Muscle of leg (tissue), 11 donors: ENCODE measurements around the gene TMEM273. TPM values are rescaled to one million over a fixed set of nuclear protein-coding genes. Genes with fewer than 3 reads are reported as not detected.

ENCODE experiments used
- DNase-seq: peaks from one replicate; pipeline ENCODE4 v3.0.0; 2013
- H3K27ac ChIP-seq: one replicate; pipeline ENCODE4 v1.5.1; 2013; ENCODE audit warnings: mild to moderate bottlenecking, low read length, control low read depth
- H3K27me3 ChIP-seq: one replicate; pipeline ENCODE4 v1.6.1; 2013; ENCODE audit warnings: low read length; ENCODE audit not compliant: control insufficient read depth, insufficient read depth
- H3K36me3 ChIP-seq: one replicate; pipeline ENCODE4 v1.6.1; 2013; ENCODE audit warnings: low read length; ENCODE audit not compliant: control insufficient read depth, insufficient read depth
- H3K4me1 ChIP-seq: one replicate; pipeline ENCODE4 v1.6.1; 2013; ENCODE audit warnings: low read length; ENCODE audit not compliant: control insufficient read depth, insufficient read depth
- H3K4me3 ChIP-seq: one replicate; pipeline ENCODE4 v1.5.1; 2013; ENCODE audit warnings: low read length, control low read depth
- H3K9me3 ChIP-seq: replicated peaks from 2 replicates; pipeline ENCODE4 v1.6.1; 2013; ENCODE audit warnings: low read depth, low read length; ENCODE audit not compliant: control insufficient read depth
- WGBS: methylation state at CpG from one replicate; pipeline ENCODE4 v1.1.5; 2013; ENCODE audit warnings: missing lambda C conversion rate; ENCODE audit not compliant: insufficient coverage; 5-methylcytosine and 5-hydroxymethylcytosine counted together
- polyA plus RNA-seq, 8 donors: library from polyadenylated mRNA; unstranded; fragments of 120-200 nt; gene quantifications; one replicate each; pipeline versions ENCODE4 v1.2.1 to v1.2.3, GENCODE V29; 2013; ENCODE audit warnings: inconsistent platforms in 1 of 8, low replicate concordance in 1 of 8; ENCODE audit not compliant: insufficient read length in 8 of 8, insufficient read depth in 1 of 8
- total RNA-seq: library from RNA; stranded (reverse); fragments of 120-200 nt; gene quantifications from one replicate; pipeline ENCODE4 v1.2.4, GENCODE V29; 2013

Gene TMEM273
- total and polyA plus RNA-seq, 9 donors = 3.9 to 9.5 (median 5.6) TPM

DNA sequence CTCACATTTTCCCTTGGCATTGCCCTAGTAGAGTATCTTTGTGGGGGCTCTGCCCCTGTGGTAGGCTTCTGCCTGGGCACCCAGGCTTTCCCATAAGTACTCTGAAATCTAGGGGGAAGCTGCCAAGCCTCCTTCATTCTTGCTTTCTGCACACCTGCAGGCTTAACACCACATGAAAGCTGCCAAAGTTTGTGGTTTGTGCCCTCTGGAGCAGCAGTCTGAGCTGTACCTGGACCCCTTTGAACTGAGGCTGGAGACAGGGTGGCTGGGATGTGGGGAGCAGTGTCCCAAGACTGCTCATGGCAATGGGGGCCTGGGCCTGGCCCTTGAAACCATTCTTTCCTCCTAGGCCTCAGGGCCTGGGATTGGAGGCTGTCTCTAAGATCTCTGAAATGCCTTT, 35.0 kb upstream of the TMEM273 start:
- Histone ChIP-seq H3K9me3 (peaks cover 3% of the 10 kb centered on the region), H3K4me3 (no peak overlapping the region), H3K36me3 (no peaks in the 10 kb centered on the region), H3K27ac (no peak overlapping the region), H3K27me3 (peaks cover 2% of the 10 kb centered on the region), H3K4me1 (no peaks in the 10 kb centered on the region)
- no peak for DNase-seq

DNA sequence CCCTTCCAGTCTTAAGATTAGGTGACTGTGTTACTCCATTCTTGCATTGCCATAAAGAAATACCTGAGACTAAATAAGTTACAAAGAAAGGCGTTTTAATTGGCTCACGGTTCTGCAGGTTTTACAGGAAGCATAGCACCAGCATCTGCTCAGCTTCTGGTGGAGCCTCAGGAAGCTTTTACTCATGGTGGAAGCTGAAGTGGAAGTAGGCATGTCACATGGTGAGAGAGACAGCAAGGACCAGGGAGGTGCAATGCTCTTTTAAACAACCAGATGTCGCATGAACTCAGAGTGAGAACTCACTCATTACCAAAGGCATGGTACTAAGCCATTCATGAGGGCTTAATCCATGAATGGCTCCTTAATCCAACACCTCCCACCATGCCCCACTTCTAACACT, 34.0 kb upstream of the TMEM273 start:
- no peak for DNase-seq
- Histone ChIP-seq H3K27ac (no peak overlapping the region), H3K4me1 (no peaks in the 10 kb centered on the region), H3K27me3 (peaks cover 4% of the 10 kb centered on the region), H3K9me3 (peaks cover 3% of the 10 kb centered on the region), H3K4me3 (no peak overlapping the region), H3K36me3 (no peaks in the 10 kb centered on the region)
- 80% methylated on average over 1 of the region's 3 CpGs for WGBS

DNA sequence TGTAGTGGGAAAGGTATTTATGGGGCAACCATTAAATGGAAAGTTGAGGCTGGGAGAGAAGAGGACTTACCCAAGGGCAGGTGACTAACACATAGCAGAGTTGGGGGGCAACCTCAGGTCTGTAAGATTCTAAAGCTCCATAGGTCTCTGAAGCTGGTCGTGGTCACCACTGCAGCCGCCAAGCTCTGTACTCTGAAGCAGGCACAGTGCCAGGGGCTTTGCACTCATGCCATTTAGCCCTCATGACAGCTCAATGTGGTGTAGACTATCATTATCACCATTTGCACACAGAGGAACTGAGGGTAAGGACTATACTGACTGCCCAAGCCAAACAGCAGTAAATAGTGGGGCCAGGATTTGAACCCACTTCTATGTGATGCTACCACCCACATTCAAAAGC, 32.5 kb upstream of the TMEM273 start:
- 100% methylated on average over 1 of the region's 2 CpGs for WGBS
- H3K27me3 ChIP-seq = peaks cover 4% of the 10 kb centered on the region
- no peak for DNase-seq

DNA sequence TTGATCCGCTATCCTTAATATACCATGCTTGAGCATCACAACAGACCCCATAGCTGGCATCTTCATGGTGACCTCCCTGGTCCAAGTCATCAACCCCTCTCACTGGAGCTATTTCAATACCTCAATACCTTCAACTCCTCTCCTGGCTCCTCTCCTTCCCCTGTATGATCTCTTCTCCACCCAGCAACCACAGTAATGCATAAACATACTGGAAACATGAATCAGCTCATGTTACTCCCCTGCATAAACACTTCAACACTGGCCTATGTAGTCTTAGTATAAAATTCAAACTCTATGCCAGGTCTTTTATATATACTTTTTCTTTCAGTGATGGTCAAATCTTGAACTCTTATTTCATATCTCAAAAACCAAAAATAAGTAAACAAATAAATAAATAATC, 31.8 kb upstream of the TMEM273 start:
- no peaks in the 10 kb centered on the region for H3K4me1 ChIP-seq
- no peak overlapping the region for H3K27ac ChIP-seq
- no peak for DNase-seq
- H3K9me3 ChIP-seq = peaks cover 3% of the 10 kb centered on the region
- H3K36me3 ChIP-seq = no peaks in the 10 kb centered on the region
- H3K27me3 ChIP-seq = peaks cover 4% of the 10 kb centered on the region
- 100% methylated on average over 1 of the region's 1 CpG for WGBS
- H3K4me3 ChIP-seq = no peak overlapping the region

More for the DNA sequence above, 32.5 kb upstream of the TMEM273 start:
- Histone ChIP-seq H3K27ac (no peak overlapping the region), H3K9me3 (peaks cover 3% of the 10 kb centered on the region), H3K4me3 (no peak overlapping the region), H3K4me1 (no peaks in the 10 kb centered on the region), H3K36me3 (no peaks in the 10 kb centered on the region)

DNA sequence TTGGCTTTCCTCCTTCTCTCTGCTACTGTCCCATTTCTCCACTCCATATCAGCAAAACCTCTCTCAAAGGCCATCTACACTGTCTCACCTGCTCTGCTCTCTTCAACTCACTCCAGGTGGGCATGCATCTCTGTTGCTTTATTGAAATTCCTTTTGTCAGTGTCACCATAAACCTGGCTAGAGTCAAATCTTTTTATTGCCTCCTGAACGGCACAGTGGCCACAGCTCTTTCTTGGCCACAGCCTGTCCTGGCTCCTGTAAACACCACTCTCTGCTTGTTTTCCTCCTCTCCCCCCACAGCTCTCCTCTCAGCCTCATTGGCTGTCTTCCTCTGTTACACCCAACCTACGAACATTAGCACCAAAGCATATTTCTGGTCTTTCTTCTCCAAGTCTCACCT, 31.1 kb upstream of the TMEM273 start:
- no peak overlapping the region for H3K27ac ChIP-seq
- H3K9me3 ChIP-seq = peaks cover 3% of the 10 kb centered on the region
- H3K36me3 ChIP-seq = no peaks in the 10 kb centered on the region
- DNase-seq = no peak
- H3K4me1 ChIP-seq = no peaks in the 10 kb centered on the region
- no peak overlapping the region for H3K4me3 ChIP-seq
- peaks cover 4% of the 10 kb centered on the region for H3K27me3 ChIP-seq
- 47% methylated on average over 2 of the region's 2 CpGs for WGBS

- peaks cover 4% of the 10 kb centered on the region for H3K27me3 ChIP-seq
Observed at GRCh38 chr10:49218480-49218879, 30.3 kb upstream of the TMEM273 start.

GRCh38 chr10:49217645-49218044, 29.5 kb upstream of the TMEM273 start:
- DNase-seq = no peak
- Histone ChIP-seq H3K27ac (no peak overlapping the region), H3K4me3 (no peak overlapping the region), H3K36me3 (no peaks in the 10 kb centered on the region), H3K27me3 (peaks cover 2% of the 10 kb centered on the region), H3K4me1 (no peaks in the 10 kb centered on the region), H3K9me3 (peaks cover 3% of the 10 kb centered on the region)
- WGBS = no CpG with 5 or more reads among the region's 2 CpGs

More at GRCh38 chr10:49218480-49218879, 30.3 kb upstream of the TMEM273 start:
- no peak for DNase-seq
- Histone ChIP-seq H3K4me3 (no peak overlapping the region), H3K4me1 (no peaks in the 10 kb centered on the region), H3K27ac (no peak overlapping the region), H3K9me3 (peaks cover 3% of the 10 kb centered on the region), H3K36me3 (no peaks in the 10 kb centered on the region)
- no CpG with 5 or more reads among the region's 2 CpGs for WGBS

DNA sequence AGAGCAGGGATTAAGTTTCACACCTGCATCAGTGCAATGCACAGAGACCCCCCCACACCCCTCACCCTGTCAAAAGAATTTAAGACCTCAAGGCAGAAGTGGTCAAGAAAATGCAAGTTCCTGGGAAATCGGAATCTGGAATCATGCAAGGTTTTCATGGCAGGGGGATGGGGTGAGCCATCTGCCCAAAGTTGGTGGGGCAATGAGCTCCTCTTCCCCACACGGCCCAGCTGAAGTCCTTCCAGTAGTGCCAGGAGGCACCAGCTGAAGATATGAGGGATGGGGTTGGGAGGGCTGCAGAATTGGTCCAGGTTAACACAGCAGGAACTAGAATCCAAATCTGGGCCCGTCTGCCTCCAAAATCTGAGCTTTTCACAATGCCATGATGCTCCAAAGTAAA, 25.0 kb upstream of the TMEM273 start:
- H3K27me3 ChIP-seq = peaks cover 2% of the 10 kb centered on the region
- no peak overlapping the region for H3K27ac ChIP-seq
- 33% methylated on average over 1 of the region's 3 CpGs for WGBS
- H3K4me1 ChIP-seq = no peaks in the 10 kb centered on the region
- H3K4me3 ChIP-seq = no peak overlapping the region
- DNase-seq = no peak
- no peaks in the 10 kb centered on the region for H3K9me3 ChIP-seq
- no peaks in the 10 kb centered on the region for H3K36me3 ChIP-seq

DNA sequence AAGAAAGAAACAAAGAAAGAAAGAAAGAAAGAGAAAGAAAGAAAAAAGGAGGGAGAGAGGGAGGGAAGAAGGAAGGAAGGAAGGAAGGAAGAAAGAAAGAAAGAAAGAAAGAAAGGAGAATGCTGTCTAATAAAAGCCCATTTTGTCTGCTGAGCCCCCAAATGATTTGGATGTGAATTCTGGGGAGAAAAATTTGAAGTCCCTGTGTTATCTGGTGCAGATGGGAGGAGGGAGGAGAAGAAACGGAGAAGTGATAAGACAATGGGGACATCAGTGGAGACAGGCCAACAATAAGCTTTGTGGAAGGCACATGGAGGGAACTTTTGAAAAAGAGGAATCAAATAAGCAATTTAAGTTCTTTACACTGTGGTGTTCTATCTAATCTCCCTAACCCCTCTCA, 24.6 kb upstream of the TMEM273 start:
- Histone ChIP-seq H3K27me3 (peaks cover 2% of the 10 kb centered on the region), H3K27ac (no peak overlapping the region), H3K9me3 (no peaks in the 10 kb centered on the region), H3K4me1 (no peaks in the 10 kb centered on the region), H3K36me3 (no peaks in the 10 kb centered on the region), H3K4me3 (no peak overlapping the region)
- no CpG with 5 or more reads among the region's 1 CpG for WGBS
- DNase-seq = no peak

GRCh38 chr10:49212076-49212475, 23.9 kb upstream of the TMEM273 start:
- no peak for DNase-seq
- whole genome bisulfite sequencing = 50% methylated on average over 1 of the region's 1 CpG

GRCh38 chr10:49208996-49209395, 20.8 kb upstream of the TMEM273 start:
- H3K4me1 ChIP-seq = no peaks in the 10 kb centered on the region
- no peak overlapping the region for H3K4me3 ChIP-seq
- H3K27ac ChIP-seq = no peak overlapping the region
- H3K36me3 ChIP-seq = no peaks in the 10 kb centered on the region
- 88% methylated on average over 2 of the region's 2 CpGs for WGBS
- DNase-seq = no peak
- H3K27me3 ChIP-seq = peaks cover 4% of the 10 kb centered on the region
- H3K9me3 ChIP-seq = no peaks in the 10 kb centered on the region

More at GRCh38 chr10:49212076-49212475, 23.9 kb upstream of the TMEM273 start:
- H3K4me1 ChIP-seq = no peaks in the 10 kb centered on the region
- H3K9me3 ChIP-seq = no peaks in the 10 kb centered on the region
- no peaks in the 10 kb centered on the region for H3K27me3 ChIP-seq
- no peaks in the 10 kb centered on the region for H3K36me3 ChIP-seq
- H3K4me3 ChIP-seq = no peak overlapping the region
- H3K27ac ChIP-seq = no peak overlapping the region
